Activated CD8-positive, alpha-beta T cell treated with anti-CD3 and anti-CD28 coated beads for 36 hours (primary cell): ENCODE measurements around the gene CABP4. TPM values are rescaled to one million over a fixed set of nuclear protein-coding genes. Genes with fewer than 3 reads are reported as not detected.

Source experiments
- ATAC-seq: fragments of 200-7000 bp; cut with Tn5 transposase; one replicate; pipeline ENCODE4 v1.10.0; 2021; ENCODE audit warnings: mild to moderate bottlenecking, moderate library complexity
- CTCF ChIA-PET: fragments of 350-600 bp; sonication (Branson Sonifier 250); formaldehyde crosslinking; loops from one replicate; lab custom pipeline; 2021; ENCODE audit warnings: antibody characterized with exemption; lab: Charles Lee
- POLR2A ChIA-PET: fragments of 350-600 bp; sonication (Branson Sonifier 250); formaldehyde crosslinking; loops from one replicate; lab custom pipeline; 2021; ENCODE audit warnings: antibody characterized with exemption; lab: Charles Lee
- DNase-seq: peaks from one replicate; pipeline ENCODE4 v3.0.0-alpha.2; 2020
- H3K27ac Mint-ChIP-seq: one replicate; pipeline ENCODE4 v1.8.0; 2021; ENCODE audit warnings: mild to moderate bottlenecking, mixed read lengths
- H3K27me3 Mint-ChIP-seq: one replicate; pipeline ENCODE4 v1.8.0; 2021; ENCODE audit warnings: mixed read lengths
- H3K36me3 Mint-ChIP-seq: one replicate; pipeline ENCODE4 v1.8.0; 2021; ENCODE audit warnings: low read depth, mixed read lengths
- H3K4me1 Mint-ChIP-seq: one replicate; pipeline ENCODE4 v1.8.0; 2021; ENCODE audit warnings: low read depth, mixed read lengths
- H3K4me3 Mint-ChIP-seq: one replicate; pipeline ENCODE4 v1.8.0; 2021; ENCODE audit warnings: mild to moderate bottlenecking, moderate library complexity, mixed read lengths
- H3K9me3 Mint-ChIP-seq: one replicate; pipeline ENCODE4 v1.8.0; 2021; ENCODE audit warnings: mixed read lengths
- CTCF ChIP-seq: fragments of 200-600 bp; IDR thresholded peaks from one replicate; pipeline ENCODE4 v1.8.0; 2022; ENCODE audit warnings: antibody characterized with exemption, mild to moderate bottlenecking
- intact Hi-C: fragments of 100-400 bp; cut with micrococcal nuclease; formaldehyde crosslinking; loops from one replicate; pipeline ENCODE4 v1.10.0; 2022
- total RNA-seq, 2 experiments: library from RNA; stranded (reverse); gene quantifications; one replicate each; pipeline ENCODE4 v1.2.3, GENCODE V29; 2021

The CABP4 gene
- total RNA-seq, 2 experiments from 2014 or later: 0.83 to 1.4 TPM

GRCh38 chr11:67453816-67454732, 1.1 kb upstream of the CABP4 start:
- Mint-ChIP-seq H3K4me1 (peaks cover 9% of the 10 kb centered on the region), H3K27me3 (no peaks in the 10 kb centered on the region), H3K4me3 (no peak overlapping the region), H3K9me3 (no peaks in the 10 kb centered on the region), H3K27ac (no peak overlapping the region), H3K36me3 (no peaks in the 10 kb centered on the region)
- ChIA-PET POLR2A (interaction anchor here (0.9 to 1.8 kb wide), 3 partner anchors 14 to 214 kb away, joined by 3 to 8 read pairs (median 6); no protein-coding TSS in a partner anchor), CTCF (no interaction called here)
- ATAC-seq: no peak
- TF ChIP-seq CTCF: no peak
- intact Hi-C loops: no loop called here
- DNase-seq: no peak

GRCh38 chr11:67456068-67456705, 1.0 kb downstream of the CABP4 start:
- CTCF ChIA-PET: no interaction called here
- POLR2A ChIA-PET: interaction anchor here (0.9 to 1.5 kb wide), 4 partner anchors 9 to 29 kb away, joined by 3 to 6 read pairs (median 3); partner anchors contain the start of gene PTPRCAP

GRCh38 chr11:67457453-67457852, 2.3 kb downstream of the CABP4 start:
- H3K4me3 Mint-ChIP-seq: no peak overlapping the region
- ATAC-seq (no peak), DNase-seq (no peak)
- ChIA-PET POLR2A (interaction anchor here (1.0 to 1.5 kb wide), 2 partner anchors 10 to 28 kb away, joined by 3 to 6 read pairs; no protein-coding TSS in a partner anchor), CTCF (no interaction called here)
- H3K36me3 Mint-ChIP-seq: no peaks in the 10 kb centered on the region
- no peak for TF ChIP-seq CTCF
- H3K9me3 Mint-ChIP-seq: no peaks in the 10 kb centered on the region
- no peaks in the 10 kb centered on the region for H3K4me1 Mint-ChIP-seq
- intact Hi-C loops: no loop called here
- no peaks in the 10 kb centered on the region for H3K27me3 Mint-ChIP-seq
- no peak overlapping the region for H3K27ac Mint-ChIP-seq

More at GRCh38 chr11:67456068-67456705, 1.0 kb downstream of the CABP4 start:
- no peaks in the 10 kb centered on the region for H3K36me3 Mint-ChIP-seq
- H3K27ac Mint-ChIP-seq: no peak overlapping the region
- no peaks in the 10 kb centered on the region for H3K9me3 Mint-ChIP-seq
- no peak overlapping the region for H3K4me3 Mint-ChIP-seq
- ATAC-seq (no peak), DNase-seq (no peak)
- no peak for TF ChIP-seq CTCF
- intact Hi-C loops: no loop called here
- no peaks in the 10 kb centered on the region for H3K27me3 Mint-ChIP-seq
- no peaks in the 10 kb centered on the region for H3K4me1 Mint-ChIP-seq

GRCh38 chr11:67458266-67458665, 3.1 kb downstream of the CABP4 start:
- Mint-ChIP-seq H3K27ac (no peak overlapping the region), H3K36me3 (no peaks in the 10 kb centered on the region), H3K4me1 (no peaks in the 10 kb centered on the region), H3K9me3 (no peaks in the 10 kb centered on the region), H3K27me3 (no peaks in the 10 kb centered on the region), H3K4me3 (no peak overlapping the region)
- ChIA-PET CTCF (interaction anchor here (2.6 kb wide), 1 partner anchor 112 kb away, joined by 5 read pairs; no protein-coding TSS in a partner anchor), POLR2A (interaction anchor here (0.8 to 1.7 kb wide), 3 partner anchors 10 to 14 kb away, joined by 3 to 5 read pairs (median 4); no protein-coding TSS in a partner anchor)
- ATAC-seq (no peak), DNase-seq (no peak)
- TF ChIP-seq CTCF: no peak
- intact Hi-C loops: no loop called here
